NOMO-1 treated with DMSO at 0.1 percent for 48 hours (cell line): ENCODE results near the gene COG5.

Source experiments
- DNase-seq: peaks from one replicate; lab custom pipeline; 2025; ENCODE audit not compliant: unreplicated experiment; lab: John Stamatoyannopoulos, UW

The COG5 gene

DNA sequence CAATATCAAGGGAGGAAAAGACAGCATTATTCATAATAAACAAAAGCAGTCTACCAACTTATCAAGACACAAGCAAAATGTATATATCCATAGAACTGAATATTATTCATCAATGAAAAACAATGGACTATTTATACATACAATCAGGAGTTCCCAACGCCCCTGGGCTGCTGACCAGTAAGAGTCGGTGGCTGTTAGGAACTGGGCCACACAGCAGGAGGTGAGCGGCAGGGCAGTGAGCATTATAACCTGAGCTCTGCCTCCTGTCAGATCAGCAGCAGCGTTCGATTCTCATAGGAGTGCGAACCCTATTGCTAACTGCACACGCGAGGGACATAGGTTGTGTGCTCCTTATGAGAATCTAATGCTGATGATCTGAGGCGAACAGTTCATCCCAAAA is 165.6 kb downstream of the COG5 start:
- DNase-seq, result no peak

DNA sequence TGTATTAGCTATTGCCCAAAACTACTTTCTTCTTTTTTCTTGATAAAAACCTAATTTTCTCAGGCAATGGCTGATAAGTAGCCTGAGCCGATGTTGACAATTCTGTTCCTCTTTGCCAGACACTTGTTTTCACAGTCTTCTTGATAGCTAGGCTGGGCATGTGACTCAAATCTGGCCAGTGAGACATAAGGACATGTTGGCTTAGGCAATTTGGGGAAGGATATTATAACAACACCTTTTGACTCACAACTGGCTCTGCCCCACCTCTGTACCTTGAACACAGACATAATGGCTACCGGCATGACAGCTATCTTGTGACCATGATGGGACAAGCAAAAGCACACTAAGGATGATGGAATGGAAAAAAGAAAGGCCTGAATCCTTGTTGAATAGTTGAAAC is 166.7 kb downstream of the COG5 start:
- no peak for DNase-seq

DNA sequence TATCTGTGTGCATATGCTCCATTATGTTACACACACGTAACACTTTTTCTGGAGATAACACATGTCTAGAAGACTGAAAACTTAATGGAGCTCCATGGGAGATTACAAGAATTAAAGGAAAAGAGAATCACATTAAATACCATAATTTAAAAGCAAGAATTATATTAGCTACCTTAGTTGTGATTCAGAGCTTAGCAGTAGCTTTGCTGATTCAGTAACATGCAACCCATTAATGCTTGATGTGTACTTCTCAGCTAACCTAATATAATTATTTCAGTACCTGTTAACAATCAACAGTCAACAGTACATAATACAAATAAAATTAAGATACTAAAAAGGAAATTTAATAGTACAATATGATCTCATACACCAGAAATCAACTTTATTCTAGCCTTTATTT is 167.6 kb downstream of the COG5 start:
- DNase-seq, result no peak

DNA sequence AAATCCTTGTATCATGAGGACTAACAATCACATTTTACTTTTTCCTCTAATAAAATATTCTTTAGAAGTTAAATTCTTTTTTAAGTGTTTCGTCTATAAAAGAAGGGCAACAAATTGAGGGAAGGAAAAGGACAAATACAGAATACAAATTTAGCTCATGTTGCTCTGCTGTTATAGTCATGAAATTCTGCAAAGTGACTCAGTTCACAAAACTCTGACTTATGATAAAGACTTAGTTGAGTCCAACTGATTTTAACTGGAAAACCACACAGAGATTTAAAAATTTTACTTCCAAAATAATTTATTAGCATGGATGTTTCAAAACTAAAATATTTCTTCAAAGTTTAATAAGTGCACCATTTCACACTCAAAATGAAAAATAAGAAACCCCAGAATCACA is 168.9 kb downstream of the COG5 start:
- DNase-seq, result no peak

DNA sequence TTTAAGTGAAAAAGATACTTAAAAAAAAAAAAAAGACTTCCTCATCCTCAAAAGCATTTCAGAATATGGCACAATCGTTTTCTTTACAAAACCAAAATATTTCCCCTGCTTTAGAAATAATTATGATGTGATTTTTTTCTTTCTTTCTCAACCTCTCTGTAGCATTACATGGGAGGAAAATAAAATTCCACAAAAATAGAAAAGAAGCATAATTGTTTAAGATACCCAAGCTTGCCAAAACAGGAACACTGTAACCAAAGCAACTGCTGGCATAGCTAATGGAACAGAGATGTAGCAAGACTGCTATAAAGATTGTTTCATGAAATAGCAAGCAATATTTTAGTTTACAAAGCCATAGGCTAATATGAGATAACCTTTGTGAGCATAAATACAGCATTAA is 169.4 kb downstream of the COG5 start:
- no peak for DNase-seq

DNA sequence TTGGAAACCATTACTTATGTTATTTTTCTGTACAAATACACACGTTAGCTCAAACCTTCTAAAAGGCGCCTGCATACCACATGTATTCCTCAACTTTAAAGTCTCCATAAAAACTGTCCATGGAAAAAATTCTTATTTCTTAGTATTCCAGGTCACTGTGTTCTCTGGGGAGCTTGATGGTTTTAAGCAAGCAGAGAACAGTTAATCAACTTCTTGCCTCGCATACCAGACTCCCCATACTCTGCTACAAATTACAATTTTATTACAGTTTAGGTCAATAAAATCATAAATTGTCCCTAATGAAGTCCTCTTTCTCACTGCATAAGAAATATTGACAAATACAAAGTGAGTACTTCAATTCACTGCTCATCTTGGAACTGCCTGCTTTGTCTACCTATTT is 170.9 kb downstream of the COG5 start:
- DNase-seq, result no peak

DNA sequence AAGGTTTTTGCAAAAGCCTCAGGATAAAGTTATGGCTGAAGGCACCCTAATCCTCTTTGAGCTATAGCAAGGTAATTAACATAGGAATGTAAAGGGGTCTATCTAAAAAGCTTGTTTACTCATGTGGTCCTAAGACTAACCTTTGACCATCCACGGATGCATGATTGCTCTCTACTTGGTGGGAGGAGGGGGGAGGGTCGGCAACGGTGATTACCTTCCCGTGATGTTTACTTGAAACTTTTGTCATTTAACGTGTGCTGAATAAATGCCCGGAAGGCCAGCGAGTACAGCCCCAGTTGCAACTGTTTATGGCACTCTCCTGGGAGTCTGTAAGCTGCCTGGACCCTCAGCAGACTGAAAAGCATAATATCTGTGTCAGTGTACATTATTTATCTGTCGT is 172.8 kb downstream of the COG5 start:
- no peak for DNase-seq

DNA sequence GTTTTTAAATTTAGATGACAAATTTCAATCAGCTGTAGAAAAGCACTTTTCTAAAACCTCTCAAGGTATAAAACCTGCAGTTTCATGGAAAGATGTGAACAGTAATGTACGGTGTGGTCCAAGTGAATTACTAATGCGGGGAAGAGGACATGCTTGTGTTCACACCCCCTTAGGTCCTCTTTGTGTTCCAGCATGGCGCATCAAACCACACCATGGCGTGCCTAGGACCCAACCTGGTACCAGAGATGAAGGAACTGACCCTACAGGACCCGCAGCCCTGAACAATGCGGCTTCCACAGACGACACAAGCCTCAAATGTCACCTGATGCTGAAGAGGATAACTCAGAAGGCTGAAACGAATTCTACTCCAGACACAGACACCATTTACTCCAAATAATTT is 175.1 kb downstream of the COG5 start:
- no peak for DNase-seq

DNA sequence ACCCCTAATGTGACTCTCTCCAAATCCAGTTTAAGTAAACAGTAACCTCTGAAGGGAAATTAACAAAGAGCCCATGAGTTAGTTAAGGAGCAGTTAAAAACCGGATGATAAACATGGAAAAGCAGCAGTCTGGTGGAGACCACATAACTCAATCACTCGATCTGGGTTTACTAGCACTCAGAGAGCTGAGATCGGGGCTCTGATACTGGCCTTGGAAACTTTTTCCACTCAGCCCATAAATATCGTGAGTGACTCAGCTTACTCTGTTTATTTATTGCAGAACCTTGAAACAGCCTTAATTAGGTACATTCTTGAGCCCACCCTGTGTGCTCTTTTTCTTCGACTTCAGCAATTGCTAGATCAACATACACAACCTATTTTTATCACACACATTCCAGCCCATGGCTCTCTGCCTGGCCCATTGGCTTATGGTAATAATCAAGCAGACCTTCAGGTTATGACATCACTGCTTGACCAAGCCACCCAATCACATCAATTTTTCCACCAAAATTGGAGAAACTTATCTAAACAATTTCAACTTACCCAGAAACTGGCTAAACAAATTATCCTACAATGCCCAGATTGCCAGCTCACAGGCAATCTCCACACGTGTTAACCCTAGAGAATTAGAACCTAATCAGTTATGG is 176.0 kb downstream of the COG5 start:
- DNase-seq, result no peak

DNA sequence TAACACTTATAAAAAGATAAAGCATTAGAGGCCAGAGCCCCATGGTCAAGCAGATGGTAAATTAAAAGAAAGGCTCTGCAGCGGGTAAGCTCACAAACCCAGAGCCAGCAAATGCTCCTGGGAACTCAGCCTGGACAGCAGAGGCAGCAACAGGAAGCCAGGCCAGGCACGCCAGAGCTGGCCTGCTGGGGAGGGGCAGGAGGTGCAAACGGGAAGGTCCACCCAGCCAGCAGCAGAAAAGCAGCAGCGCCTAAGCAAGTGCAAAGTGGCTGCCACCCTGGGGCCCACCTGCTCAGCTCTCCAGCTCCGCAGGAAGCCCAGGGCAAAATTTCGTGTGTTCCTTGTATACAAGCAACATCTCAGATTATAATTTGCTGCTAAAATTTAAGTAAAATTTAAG is 176.6 kb downstream of the COG5 start:
- no peak for DNase-seq

DNA sequence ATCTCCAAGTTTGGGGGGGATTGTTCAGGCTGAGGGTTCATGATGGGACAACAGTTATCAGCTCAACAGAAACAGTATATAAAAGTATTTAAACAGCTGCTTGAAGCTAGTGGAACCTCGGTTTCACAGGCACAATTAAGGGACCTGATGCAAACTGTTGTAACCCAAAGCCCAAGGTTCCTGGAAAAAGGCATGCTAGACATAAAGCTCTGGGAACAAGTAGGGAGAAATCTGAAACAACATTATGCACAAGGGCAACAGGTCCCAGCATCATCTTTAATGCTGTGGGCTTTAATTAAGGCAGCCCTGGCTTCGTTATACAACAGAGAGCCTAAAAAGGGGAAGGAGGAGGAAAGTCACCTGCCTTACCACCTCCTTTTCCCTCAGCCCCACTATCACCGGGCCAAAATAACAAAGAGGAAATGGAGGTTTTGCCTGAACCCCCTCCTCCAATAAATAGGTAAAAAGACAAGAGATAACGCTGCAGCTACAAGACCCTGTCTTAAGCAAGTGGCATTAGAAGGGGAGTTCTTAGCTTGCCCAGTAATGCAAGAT is 177.1 kb downstream of the COG5 start:
- no peak for DNase-seq

DNA sequence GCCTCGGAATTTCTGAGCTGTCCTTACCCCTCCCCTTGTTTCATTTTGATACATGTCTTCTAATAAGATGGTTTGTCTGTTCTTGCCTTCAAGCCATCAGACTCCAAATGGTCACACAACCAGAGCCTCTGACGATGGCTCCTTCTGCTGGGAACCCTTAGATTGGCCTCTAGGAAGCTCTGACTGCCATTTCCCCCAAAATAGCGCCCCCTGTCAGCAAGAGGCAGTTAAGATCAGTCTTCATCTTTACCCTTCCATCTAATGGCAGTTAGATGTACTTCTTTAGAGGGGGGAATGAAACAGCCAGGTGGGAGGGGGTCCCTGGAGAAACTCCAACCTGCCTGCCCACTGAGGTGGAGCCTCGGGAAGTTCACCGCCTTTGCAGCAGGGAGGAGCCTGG is 179.7 kb downstream of the COG5 start:
- no peak for DNase-seq

DNA sequence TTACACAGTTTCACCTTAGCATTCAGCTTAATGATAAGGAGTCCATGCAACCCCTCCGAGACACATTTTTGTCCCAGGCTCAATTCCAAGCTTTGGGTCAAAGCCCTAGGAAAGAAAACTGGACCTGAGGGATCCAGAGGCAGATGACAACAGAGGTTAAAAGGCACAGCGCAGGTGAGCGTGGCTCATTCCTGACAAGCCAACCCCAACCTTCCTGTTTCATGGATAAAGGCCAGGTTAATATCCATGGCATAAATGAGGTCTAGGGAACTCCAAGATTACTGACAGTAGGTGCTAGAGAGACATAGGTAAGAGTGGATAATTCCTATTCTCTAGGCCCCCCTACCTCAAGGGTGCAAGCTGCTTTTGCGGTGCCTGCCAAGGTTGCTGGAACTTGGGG is 180.5 kb downstream of the COG5 start:
- no peak for DNase-seq

DNA sequence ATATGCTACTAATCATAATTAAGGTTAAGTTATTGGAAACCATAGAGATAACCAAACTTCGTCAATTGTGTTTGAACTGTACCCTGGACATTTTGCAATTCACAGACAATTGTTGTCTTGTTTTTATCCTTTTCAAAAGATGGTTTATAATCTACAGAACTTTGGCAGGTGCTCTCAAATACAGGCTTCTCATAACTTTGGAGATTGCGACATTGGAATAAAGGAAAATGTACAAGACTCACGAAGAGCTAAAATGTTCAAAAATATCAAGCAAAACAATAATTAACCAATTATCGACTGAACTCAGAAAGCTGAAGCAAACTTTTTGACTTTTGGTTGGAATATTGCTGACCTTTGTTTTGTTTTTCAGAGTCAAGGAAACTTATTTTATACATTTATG is 182.3 kb downstream of the COG5 start:
- no peak for DNase-seq

DNA sequence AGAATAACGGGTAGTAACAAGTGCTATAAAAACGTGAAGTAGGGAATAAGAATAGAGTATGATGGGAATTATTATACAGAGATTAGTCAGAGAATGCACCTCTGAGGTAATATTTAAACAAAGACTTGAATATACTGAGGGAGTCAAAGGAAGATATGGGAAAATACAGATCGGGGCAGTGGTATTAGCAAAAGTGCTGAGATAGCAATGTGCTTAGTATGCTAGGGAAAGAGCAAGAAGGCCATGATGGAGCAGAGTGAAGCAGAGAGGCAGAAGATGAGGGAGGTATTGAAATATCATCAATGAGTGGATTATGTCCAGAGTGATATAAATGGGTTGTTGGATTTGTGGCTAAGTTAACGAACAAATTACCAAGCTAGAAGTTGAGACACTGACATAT is 190.4 kb downstream of the COG5 start:
- DNase-seq, result no peak

DNA sequence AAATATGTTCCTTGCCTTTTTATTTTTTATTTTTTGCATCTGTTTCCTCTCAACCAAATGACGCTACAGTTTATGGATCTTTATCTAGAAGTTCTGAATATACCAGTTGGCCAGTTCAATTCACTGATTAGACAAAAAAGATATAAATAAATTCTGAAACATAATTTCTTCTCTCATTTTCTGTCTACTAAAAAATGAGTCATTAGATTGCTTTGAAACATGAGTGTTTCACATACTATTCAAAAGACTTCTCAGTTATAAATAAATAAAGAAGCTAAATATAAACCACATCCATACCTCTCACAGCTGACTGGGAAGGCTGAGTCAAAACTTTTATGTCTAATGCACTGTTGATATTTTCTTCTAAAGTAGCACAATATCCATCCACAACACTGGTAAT is 191.4 kb downstream of the COG5 start:
- no peak for DNase-seq

DNA sequence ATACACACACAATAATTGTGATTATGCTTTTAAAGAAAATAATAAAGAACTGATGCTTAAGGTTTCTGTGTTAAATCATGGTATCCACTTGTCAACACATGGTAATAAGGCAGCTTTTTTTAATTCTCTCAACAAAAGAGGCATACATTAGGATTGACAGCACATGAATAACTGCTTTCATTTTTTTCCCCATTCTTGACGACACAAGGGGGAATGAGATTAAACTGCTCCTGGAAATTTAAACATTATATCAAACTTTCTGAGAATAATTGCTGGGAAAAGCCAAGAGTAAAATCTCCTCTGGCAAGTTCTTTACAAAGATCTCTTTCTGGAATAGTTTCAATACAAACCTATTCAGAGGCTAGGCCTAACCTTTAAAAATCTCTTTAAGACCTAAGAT is 192.9 kb downstream of the COG5 start:
- no peak for DNase-seq

DNA sequence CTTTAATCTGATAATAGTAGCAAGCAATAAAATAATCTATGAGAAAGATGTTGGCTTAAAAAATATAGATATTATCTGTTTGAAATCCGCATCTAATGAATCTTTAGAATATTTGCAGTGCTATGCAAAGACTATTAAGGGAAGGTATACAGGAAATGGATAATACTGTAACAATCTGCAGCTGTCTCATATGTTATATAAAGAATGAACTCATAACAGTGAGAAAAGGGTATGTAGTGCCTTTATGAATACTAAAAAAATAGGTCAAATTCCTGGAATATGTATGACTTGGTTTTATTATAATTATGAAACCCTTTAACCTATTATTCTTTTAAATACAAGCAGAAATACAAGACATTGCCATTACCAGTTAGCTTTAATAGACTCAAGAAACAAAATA is 198.9 kb downstream of the COG5 start:
- DNase-seq, result no peak

DNA sequence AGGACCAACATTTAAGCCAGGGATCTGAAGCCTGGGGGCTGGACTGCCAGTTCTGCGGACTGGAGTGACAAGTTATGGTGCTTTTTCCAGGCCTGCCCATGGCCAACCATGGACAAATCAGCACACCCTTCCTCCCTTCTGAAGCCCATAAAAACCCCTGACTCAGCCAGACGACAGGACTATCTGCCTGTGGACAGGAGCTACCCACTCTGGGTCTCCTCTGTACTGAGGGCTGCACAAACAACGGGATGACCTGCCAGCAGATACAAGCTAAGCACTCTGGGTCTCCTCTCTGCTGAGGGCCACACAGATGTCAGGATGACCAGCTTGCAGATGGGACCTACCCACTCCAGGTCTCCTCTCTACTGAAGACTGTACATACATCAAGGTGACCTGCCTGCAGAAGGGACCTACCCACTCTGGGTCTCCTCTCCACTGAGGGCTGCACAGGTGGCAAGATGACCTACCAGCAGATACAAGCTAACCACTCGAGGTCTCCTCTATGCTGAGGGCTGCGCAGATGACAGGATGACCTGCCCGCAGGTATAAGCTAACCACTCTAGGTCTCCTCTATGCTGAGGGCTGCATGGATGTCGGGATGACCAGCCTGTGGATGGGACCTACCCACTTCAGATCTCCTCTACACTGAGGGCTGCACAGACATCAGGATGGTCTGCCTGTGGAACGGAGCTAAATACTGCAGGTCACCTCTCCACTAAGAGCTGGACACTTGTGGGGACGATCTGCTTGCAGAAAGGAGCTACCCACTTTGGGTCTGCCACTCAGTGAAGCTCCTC is 204.0 kb downstream of the COG5 start:
- DNase-seq, result no peak

DNA sequence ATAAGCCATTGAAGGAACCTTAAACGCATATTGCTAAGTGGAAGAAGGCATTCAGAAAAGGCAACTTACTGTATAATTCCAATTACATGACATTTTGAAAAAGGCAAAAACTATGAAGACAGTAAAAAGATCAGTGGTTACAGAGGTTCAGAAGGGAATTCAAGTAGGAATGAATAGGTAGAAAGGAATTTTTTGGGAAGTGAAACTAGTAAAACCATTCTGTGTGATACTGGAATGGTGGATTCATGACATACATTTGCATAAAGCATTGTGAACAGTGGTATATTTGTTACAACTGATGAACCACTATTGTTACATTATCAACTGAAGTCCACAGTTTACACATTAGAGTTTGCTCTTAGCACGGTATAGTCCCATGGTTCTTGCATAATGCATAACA is 208.1 kb downstream of the COG5 start:
- DNase-seq, result no peak

DNA sequence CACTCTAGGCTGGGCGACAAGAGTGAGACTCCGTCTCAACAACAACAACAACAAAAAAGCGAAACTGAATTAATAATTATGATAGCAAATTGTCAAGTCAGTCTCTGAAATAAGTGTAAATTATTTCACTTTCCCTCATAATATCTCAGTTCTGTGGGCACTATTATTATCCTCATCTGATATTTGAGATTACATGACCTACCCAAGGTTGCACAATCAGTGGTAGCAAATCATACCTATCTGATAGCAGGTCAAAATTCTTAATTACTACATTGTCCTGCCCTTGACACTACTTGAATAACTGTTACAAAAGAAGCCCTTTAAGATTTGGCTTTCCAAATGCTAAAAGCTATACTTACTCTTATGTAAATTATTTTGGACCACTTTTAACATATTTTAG is 209.1 kb downstream of the COG5 start:
- DNase-seq, result no peak

DNA sequence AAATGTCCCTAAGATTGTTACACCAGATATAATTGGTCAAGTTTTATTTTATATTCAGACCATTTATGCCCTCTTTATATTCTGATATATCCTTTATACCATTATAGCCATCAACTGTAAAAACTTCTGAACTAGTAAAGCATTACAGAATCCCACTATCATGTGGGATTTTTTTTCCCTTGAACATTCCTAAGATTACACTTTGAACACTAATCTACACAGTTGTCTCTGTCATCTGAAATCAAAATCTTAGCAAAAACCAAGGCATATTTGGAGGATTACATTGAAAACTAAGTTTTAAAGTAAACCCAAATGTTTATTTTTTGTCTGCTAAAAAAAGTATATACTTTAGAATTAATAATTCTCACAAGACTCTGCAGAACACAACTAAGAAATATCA is 210.0 kb downstream of the COG5 start:
- DNase-seq, result no peak

DNA sequence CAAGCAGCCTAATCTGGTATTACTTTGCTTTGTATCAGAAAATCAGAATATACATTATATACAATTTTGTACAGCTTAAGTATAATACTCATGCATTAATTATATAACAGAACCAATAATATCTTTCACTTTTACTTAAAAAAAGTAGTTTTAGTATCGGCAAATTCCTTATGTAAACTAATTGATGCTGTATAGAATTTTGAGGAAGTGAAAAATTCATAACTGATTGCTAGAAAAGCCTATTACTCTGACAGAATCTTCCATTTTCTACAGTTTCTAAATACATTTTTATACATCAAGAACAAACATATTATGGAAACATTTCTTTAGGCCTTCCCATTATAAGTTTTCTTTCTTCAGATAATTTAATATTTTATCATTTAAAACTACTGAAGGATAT is 217.8 kb downstream of the COG5 start:
- DNase-seq, result no peak
